HG03025 (cell line): ENCODE measurements around the gene ZBTB16.

Experiments used
- ATAC-seq: cut with Tn5 transposase; IDR thresholded peaks from one replicate; pipeline ENCODE4 v1.9.1; 2021; ENCODE audit warnings: mild to moderate bottlenecking, moderate library complexity; ENCODE audit not compliant: unreplicated experiment, low FRiP score

The ZBTB16 gene

GRCh38 chr11:114124601-114125144, 65.2 kb downstream of the ZBTB16 start:
- no peak for ATAC-seq

GRCh38 chr11:114125531-114125930, 66.0 kb downstream of the ZBTB16 start:
- ATAC-seq, result no peak

GRCh38 chr11:114125959-114126358, 66.4 kb downstream of the ZBTB16 start:
- no peak for ATAC-seq

GRCh38 chr11:114128399-114128798, 68.9 kb downstream of the ZBTB16 start:
- ATAC-seq, result no peak

- ATAC-seq, result no peak
Observed at GRCh38 chr11:114129142-114129541, 69.6 kb downstream of the ZBTB16 start.

- no peak for ATAC-seq
Observed at GRCh38 chr11:114129699-114130098, 70.2 kb downstream of the ZBTB16 start.

- ATAC-seq, result no peak
Observed at GRCh38 chr11:114130115-114130576, 70.6 kb downstream of the ZBTB16 start.

- ATAC-seq, result no peak
Observed at GRCh38 chr11:114130629-114131277, 71.2 kb downstream of the ZBTB16 start.

GRCh38 chr11:114131461-114131864, 72.0 kb downstream of the ZBTB16 start:
- no peak for ATAC-seq

GRCh38 chr11:114132417-114132816, 72.9 kb downstream of the ZBTB16 start:
- no peak for ATAC-seq

GRCh38 chr11:114132944-114133394, 73.5 kb downstream of the ZBTB16 start:
- no peak for ATAC-seq

- ATAC-seq, result no peak
Observed at GRCh38 chr11:114133548-114134329, 74.2 kb downstream of the ZBTB16 start.

GRCh38 chr11:114134870-114135269, 75.4 kb downstream of the ZBTB16 start:
- no peak for ATAC-seq

- ATAC-seq, result no peak
Observed at GRCh38 chr11:114135737-114136151, 76.2 kb downstream of the ZBTB16 start.

- ATAC-seq, result no peak
Observed at GRCh38 chr11:114136686-114137640, 77.5 kb downstream of the ZBTB16 start.

GRCh38 chr11:114137838-114138237, 78.3 kb downstream of the ZBTB16 start:
- no peak for ATAC-seq

GRCh38 chr11:114138411-114138810, 78.9 kb downstream of the ZBTB16 start:
- no peak for ATAC-seq

- no peak for ATAC-seq
Observed at GRCh38 chr11:114140826-114141225, 81.3 kb downstream of the ZBTB16 start.

- ATAC-seq, result no peak
Observed at GRCh38 chr11:114141863-114142580, 82.5 kb downstream of the ZBTB16 start.

- ATAC-seq, result no peak
Observed at GRCh38 chr11:114142707-114143106, 83.2 kb downstream of the ZBTB16 start.
